Stimulated activated CD4-positive, alpha-beta T cell treated with anti-CD3 and anti-CD28 coated beads, TNF-alpha, amount 100 ng/mL, for 24 hours (primary cell): ENCODE results near the gene KATNAL2.

Experiments used
- DNase-seq, 3 experiments: peaks; one replicate each; pipeline ENCODE4 v3.0.0-alpha.2; 2020; ENCODE audit warnings: low read depth in 3 of 3

The KATNAL2 gene

DNA sequence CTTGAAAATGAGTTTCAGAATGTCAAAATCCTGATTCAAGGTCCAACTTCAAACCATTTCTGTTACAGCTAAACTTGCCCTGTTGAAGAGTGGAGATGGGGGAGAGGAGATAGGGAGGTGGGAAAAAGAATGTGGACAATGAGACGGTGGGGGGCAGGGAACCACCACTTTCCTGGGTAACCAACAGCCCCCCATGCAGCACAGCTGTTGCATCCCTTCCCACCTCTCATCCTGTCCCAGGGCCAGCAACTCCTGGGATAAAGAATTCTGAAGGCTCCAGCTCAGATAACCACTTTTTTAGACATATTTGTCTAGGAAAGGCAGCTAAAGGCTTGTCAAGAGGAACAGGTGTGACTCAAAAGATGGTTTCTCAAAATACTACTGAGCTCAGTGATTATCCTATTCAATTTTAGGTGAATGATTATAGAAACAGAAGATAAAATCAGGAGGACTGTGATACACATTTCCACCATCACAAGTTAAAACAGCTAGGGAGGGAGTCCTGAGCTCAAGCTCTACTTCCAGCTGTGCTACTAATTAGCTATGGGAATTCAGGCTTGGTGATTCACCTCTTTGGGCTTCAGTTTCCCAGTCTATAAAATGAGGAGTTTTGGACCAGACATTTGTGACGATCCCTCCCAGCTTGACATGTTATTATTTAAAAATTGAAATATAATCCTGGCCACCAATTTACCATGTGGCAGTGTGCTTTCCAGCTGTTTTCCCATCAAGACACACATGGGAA, 196.6 kb downstream of the KATNAL2 start:
- no peak for DNase-seq

DNA sequence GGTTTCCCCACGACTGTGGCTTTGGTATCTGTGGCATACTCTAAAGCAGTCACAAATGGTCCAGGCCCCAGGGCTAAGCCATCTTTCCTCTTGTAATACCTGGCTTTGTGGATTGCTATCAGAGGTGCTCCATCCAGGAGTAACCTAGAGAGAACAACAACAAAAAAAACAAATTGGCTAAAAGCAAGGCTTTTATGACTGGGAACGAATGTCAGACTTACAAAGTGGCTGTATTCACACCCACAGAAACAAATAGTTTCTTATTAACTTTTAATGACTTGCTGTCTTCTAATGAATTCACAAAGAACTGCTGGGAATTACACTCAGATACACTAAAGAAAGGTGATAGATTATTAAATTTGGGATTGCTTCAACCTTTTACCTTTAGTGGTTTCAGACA, 197.8 kb downstream of the KATNAL2 start:
- DNase-seq = no peak

DNA sequence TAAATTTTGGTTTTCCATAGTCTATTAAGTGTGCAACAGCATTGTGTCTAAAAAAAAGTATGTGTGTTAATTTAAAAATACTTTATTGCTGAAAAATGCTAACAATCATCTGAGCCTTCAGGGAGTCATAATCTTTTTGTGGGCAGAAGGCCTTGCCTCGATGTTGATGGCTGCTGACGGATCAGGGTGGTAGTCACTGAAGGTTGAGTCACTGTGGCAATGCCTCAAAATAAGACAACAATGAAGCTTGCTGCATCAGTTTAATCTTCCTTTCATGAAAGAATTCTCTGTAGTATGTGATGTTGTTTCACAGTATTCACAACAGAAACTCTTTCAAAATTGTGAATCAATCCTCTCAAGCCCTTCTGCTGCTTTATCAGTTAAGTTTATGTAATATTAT, 201.6 kb downstream of the KATNAL2 start:
- DNase-seq = no peak

DNA sequence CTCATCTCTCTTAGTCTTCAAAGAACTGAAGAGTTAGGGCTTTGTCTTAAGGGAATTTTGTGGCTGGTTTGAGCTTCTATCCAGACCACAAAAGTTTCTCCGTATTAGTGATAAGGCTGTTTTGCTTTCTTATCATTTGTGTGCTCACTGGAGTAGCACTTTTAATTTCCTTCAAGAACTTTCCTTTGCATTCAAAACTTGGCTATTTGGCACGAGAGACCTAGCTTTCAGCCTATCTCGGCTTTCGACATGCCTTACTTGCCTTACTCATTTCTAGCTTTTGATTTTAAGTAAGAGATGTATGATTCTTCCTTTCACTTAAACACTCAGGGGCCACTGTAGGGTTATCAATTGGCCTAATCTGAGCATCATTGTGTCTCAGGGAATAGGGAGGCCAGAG, 203.0 kb downstream of the KATNAL2 start:
- no peak for DNase-seq

DNA sequence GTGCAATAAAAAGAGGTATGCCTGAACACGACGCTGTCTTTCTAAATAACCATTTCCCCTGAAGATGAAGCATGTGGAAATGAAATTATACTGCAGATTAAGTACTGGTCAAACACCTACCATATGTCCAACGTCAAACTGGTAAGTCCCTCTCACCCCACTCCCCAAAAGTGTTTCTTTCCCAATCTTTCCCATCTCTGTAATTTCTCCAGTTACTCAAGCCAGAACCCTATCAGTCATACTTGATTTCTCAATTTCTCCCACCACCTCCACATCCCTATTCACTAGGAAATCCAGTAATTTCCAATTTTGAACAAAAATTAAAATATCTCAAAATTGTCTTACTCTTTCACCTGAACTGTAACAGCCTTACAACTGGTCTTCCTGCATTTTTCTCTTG, 203.7 kb downstream of the KATNAL2 start:
- no peak for DNase-seq

DNA sequence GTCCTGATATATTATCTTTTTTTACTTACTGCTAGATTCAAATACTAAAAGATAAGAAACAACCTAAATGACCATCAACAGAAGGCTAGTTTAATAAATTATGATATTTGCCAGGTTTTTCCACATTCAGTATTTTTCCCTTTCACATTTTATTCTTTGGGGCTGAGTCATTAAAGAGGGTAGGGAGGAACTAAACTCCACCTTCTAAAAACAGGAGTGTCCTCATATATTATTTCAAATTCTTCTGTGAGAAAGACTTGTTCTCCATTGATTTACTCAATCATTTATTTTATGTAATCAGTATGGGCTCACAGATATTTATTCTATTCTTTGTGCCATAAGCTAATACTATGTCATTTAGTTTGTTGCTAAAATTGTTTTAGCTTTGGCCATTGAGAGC, 223.9 kb downstream of the KATNAL2 start:
- no peak for DNase-seq

DNA sequence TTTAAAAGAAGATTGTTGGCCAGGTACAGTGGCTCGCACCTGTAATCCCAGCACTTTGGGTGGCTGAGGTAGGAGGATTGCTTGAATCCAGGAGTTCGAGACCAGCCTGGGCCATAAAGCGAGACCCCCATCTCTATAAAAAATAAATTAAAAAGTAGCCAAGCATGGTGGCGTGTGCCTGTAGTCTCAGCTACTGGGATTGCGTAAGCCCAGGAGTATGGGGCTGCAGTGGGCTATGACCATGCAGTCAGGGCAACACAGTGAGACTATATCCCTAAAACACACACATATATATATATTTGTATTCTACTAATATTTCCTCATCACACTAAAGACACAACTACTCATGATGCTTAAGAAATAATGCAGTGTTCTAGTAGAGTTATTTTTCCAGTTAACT, 225.8 kb downstream of the KATNAL2 start:
- no peak for DNase-seq

DNA sequence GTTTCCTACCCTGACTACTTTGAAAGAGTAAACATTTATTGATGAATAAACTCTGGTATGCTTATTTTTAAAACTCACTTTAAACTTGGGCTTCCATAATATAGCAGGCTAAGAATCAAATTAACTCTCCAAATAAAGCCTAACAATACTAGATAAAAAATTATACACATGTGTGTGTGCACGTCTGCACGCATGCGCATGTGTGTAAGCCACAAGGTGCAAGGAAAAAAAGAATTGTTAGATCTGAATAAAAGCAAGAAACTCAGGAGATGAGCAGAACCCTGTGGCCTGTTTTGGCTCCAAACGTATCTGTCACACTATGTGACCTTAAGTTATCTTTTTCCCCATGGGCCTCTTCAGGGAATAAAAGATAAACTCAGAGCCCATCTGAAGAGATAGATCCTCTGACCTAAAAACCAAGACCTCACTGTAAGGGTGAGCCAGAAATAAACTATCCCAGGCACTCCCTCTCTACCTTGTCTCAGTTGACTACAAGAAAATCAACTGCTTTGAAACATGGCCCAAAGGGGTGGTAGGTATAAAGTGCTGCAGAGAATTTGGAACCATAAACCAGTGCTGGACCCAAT, 226.6 kb downstream of the KATNAL2 start:
- no peak for DNase-seq

DNA sequence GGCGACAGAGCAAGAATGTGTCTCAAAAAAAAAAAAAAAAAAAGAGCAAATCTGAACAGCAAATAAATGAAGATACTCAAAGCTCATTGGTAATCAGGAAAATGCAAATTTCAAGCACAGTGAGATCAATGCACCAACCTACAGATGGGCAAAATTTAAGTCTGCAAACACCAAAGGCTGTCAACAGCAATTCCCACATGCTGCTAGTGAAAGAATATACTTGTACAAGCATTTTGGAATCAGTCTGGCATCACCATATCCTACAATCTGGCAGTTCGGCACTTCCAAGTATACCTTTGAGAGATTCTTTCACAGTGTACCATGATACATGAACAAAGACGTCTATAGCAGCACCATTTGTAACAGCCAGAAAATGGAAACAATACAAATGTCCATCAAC, 228.8 kb downstream of the KATNAL2 start:
- DNase-seq = no peak

DNA sequence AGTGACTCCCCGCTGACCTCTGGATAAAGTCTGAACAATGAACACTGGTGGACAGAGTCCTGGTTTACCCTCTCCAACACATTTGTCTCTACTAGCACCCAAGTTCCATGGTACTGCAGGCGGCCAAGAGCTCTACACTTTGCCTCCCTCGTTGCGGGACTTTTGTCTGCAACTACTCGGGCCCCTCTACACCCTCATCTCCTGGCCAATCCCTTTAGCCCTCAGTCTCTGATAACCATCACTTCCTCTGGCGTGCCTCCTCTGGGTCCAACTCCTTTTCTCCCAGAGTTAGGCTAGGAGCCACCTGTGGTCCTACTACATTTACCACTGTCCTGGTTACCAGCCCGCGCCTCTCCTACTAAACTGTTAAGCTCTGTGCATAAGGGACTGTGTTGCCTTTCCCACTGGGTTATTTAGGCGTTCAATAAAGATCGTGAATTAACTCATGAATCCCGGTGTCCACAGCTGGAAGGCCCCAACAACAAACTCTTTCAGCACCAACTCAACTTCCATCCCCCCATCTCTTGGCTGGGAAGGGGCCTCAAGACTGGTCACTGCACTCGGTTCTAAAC, 232.1 kb downstream of the KATNAL2 start:
- DNase-seq = no peak

DNA sequence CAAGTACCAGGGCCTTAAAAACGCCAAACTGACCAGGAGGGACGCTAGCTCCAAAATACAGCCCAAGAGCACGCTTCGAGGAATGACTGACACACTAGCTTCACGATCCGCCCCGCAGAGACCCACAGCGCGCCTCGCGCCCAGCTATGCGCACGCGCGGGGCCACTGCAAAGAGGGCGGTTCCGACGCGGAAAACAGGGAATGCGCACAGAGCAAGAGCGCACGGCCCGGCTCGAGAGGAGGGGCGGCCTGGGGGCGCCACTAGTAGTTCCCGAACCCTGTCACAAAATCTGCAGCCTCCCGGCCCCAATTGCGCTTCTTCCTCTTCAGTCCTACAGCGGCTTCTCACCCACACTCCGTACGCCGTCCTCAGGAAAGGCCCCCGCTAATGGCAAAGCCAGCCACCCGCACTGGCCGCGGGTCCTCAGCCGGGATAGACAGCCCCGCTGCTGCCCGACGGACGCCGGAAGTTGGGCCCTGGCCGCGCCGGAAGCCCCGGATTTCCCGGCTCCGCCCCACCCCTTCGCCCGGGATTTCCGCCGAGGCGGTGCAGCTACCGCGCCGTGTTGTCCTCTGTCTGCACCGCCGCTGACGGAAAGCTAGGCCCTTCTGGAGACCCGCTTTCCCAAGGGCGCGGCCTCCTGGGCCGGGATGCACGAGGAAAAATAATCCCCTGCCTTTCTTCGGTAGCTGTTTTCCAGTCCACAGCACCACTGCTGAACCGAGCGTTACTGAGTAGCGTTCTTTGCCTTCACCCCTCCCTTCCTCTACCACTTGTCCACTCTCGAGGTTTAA, 232.8 kb downstream of the KATNAL2 start, which contains the start of gene HDHD2:
TSS of gene HDHD2 (minus strand) at position 472 of the 795 bp plus-strand sequence. CDS start 14,061 bp downstream, outside the sequence.
- peak; percentile 70 to 84 (median 73) for DNase-seq

DNA sequence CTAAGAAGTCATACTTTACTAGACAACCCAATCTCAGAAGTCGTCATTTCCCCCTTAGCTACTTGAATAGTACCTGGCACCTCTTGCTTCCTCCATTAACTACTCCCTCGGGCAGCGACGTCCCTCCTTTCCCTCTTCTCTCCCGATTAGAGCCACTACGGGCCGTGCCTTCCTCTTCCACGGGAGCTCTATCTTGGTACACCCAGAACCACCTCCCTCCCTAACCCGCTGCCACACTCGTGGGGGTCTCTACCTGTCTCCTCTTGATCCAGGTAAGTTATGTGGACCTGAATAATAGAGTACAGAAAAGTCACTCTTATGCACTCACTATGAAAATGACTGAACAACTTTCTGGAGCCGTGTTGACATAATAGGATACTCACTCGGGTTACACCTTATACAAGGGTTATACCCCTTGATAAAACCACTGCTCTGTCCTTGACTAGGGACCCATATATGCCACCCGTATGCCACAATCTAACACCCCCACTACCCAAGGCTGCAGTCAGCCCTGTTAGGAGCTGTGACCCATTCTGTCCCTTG, 233.5 kb downstream of the KATNAL2 start:
- no peak for DNase-seq

DNA sequence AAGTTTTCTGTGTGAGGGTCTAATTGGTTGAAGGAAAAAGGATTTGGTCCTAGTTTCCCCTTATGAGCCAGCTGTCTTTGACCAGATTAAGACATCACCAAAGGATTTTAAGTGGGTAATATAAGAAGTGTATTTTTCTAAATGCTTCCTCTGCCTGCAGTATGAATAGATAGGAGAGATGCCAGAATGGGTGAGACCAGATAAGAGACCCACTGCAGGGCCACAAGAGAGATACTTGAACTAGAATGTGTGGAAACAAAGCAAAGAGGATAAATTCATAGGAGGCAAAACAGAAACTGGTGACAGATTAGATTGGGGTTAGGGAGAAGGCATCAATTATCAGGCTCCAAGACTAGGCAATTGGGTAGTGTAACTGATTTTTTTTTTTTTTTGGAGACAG, 234.0 kb downstream of the KATNAL2 start:
- DNase-seq = no peak
